ENCODE measurements around the gene KCNK1.

- no peak for TF ChIP-seq CTCF (IDR thresholded peaks at IDR 0.05)
- TF ChIP-seq CBFB (CRISPR knock-in tag; IDR thresholded peaks at IDR 0.05; ENCODE audit: low read depth), result no peak
- TF ChIP-seq MAX (CRISPR knock-in tag; IDR thresholded peaks at IDR 0.05), result no peak
- no peak for TF ChIP-seq ZNF416 (CRISPR knock-in tag; IDR thresholded peaks at IDR 0.05)
- no peak for TF ChIP-seq ZNF281 (CRISPR knock-in tag; IDR thresholded peaks at IDR 0.05)
- TF ChIP-seq ZNF263 (CRISPR knock-in tag; IDR thresholded peaks at IDR 0.05; ENCODE audit: low read depth), result no peak
- TF ChIP-seq GRHL2 (CRISPR knock-in tag; IDR thresholded peaks at IDR 0.05; ENCODE audit: insufficient replicate concordance, severe bottlenecking), result no peak
- TF ChIP-seq ZNF512 (CRISPR knock-in tag; IDR thresholded peaks at IDR 0.05; ENCODE audit: borderline replicate concordance), result no peak
Measured at GRCh38 chr1:233631810-233632405, 18.0 kb downstream of the KCNK1 start.
